Astrocyte (in vitro differentiated cells and primary cell): ENCODE results near the gene PSEN1. TPM values are rescaled to one million over a fixed set of nuclear protein-coding genes. Genes with fewer than 3 reads are reported as not detected.

ENCODE experiments used
- DNase-seq: peaks from one replicate; pipeline ENCODE4 v3.0.0-alpha.2; 2010; ENCODE audit warnings: low read depth
- FAIRE-seq: peaks from 2 replicates; lab custom pipeline; 2011; peaks lifted over from hg19 to GRCh38; lab: Jason Lieb, UNC
- H2AFZ ChIP-seq: 2 replicates; pipeline ENCODE4 v1.6.0; 2012; ENCODE audit warnings: low read depth, low read length, inconsistent platforms
- H3K27ac ChIP-seq: 2 replicates; pipeline ENCODE4 v1.5.1; 2011; ENCODE audit warnings: low read depth, low read length, inconsistent platforms
- H3K27me3 ChIP-seq: 2 replicates; pipeline ENCODE4 v1.6.0; 2011; ENCODE audit warnings: low read length, inconsistent platforms; ENCODE audit not compliant: insufficient read depth
- H3K36me3 ChIP-seq: 2 replicates; pipeline ENCODE4 v1.5.1; 2011; ENCODE audit warnings: low read length, inconsistent platforms; ENCODE audit not compliant: insufficient read depth
- H3K4me1 ChIP-seq: 2 replicates; pipeline ENCODE4 v1.5.1; 2011; ENCODE audit warnings: low read length, inconsistent platforms; ENCODE audit not compliant: insufficient read depth
- H3K4me2 ChIP-seq: 2 replicates; pipeline ENCODE4 v1.6.0; 2012; ENCODE audit warnings: low read length, inconsistent platforms
- H3K4me3 ChIP-seq: 2 replicates; pipeline ENCODE4 v1.5.1; 2011; ENCODE audit warnings: low read depth, mild to moderate bottlenecking, low read length, inconsistent platforms; ENCODE audit not compliant: insufficient read depth
- H3K79me2 ChIP-seq: 2 replicates; pipeline ENCODE4 v1.6.0; 2012; ENCODE audit warnings: mild to moderate bottlenecking, low read length, inconsistent platforms; ENCODE audit not compliant: insufficient read depth
- H3K9ac ChIP-seq: 2 replicates; pipeline ENCODE4 v1.6.0; 2012; ENCODE audit warnings: mild to moderate bottlenecking, low read length, inconsistent platforms
- H3K9me3 ChIP-seq: 2 replicates; pipeline ENCODE4 v1.5.1; 2012; ENCODE audit warnings: low read depth, mild to moderate bottlenecking, low read length, inconsistent platforms; ENCODE audit not compliant: insufficient read depth
- H4K20me1 ChIP-seq: 2 replicates; pipeline ENCODE4 v1.6.0; 2012; ENCODE audit warnings: low read length, inconsistent platforms; ENCODE audit not compliant: insufficient read depth
- H3K27ac Mint-ChIP-seq: one replicate; pipeline ENCODE4 v1.8.0; 2021; ENCODE audit warnings: mild to moderate bottlenecking, mixed read lengths; ENCODE audit not compliant: unreplicated experiment
- H3K27me3 Mint-ChIP-seq: one replicate; pipeline ENCODE4 v1.8.0; 2021; ENCODE audit warnings: low read depth, mixed read lengths; ENCODE audit not compliant: unreplicated experiment
- H3K36me3 Mint-ChIP-seq: one replicate; pipeline ENCODE4 v1.8.0; 2021; ENCODE audit warnings: low read depth, mixed read lengths; ENCODE audit not compliant: unreplicated experiment
- H3K4me1 Mint-ChIP-seq: one replicate; pipeline ENCODE4 v1.8.0; 2021; ENCODE audit warnings: low read depth, mixed read lengths; ENCODE audit not compliant: unreplicated experiment
- H3K4me3 Mint-ChIP-seq: one replicate; pipeline ENCODE4 v1.8.0; 2021; ENCODE audit warnings: mild to moderate bottlenecking, moderate library complexity, mixed read lengths; ENCODE audit not compliant: unreplicated experiment
- H3K9me3 Mint-ChIP-seq: one replicate; pipeline ENCODE4 v1.8.0; 2021; ENCODE audit warnings: mild to moderate bottlenecking, mixed read lengths; ENCODE audit not compliant: unreplicated experiment
- CTCF ChIP-seq: IDR thresholded peaks from 2 replicates; pipeline ENCODE4 v1.5.1; 2011; ENCODE audit warnings: low read depth, mild to moderate bottlenecking, inconsistent platforms, low read length, moderate library complexity; ENCODE audit not compliant: insufficient read depth
- EZH2 ChIP-seq: IDR thresholded peaks from 2 replicates; pipeline ENCODE4 v1.6.1; 2012; ENCODE audit warnings: mild to moderate bottlenecking, low read length, inconsistent platforms; ENCODE audit not compliant: insufficient read depth
- total RNA-seq: library from RNA; stranded (reverse); gene quantifications from 2 replicates; pipeline ENCODE4 v1.2.1, GENCODE V29; 2021

PSEN1 gene
- total RNA-seq, 1 donor from 2014 or later, result 89.5 TPM

DNA sequence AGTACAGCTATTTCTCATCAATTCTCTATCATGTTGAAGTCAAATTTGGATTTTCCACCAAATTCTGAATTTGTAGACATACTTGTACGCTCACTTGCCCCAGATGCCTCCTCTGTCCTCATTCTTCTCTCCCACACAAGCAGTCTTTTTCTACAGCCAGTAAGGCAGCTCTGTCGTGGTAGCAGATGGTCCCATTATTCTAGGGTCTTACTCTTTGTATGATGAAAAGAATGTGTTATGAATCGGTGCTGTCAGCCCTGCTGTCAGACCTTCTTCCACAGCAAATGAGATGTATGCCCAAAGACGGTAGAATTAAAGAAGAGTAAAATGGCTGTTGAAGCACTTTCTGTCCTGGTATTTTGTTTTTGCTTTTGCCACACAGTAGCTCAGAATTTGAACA lies 83.8 kb downstream of the PSEN1 start:
- Histone ChIP-seq H3K4me1 (peaks cover 6% of the 10 kb centered on the region), H3K9ac (no peak overlapping the region), H3K36me3 (peaks cover 16% of the 10 kb centered on the region), H3K4me3 (no peak overlapping the region), H3K27ac (no peak overlapping the region), H3K27me3 (no peaks in the 10 kb centered on the region), H4K20me1 (peaks cover 10% of the 10 kb centered on the region), H3K9me3 (no peaks in the 10 kb centered on the region), H3K79me2 (no peaks in the 10 kb centered on the region), H2AFZ (no peak overlapping the region), H3K4me2 (no peak overlapping the region)
- Mint-ChIP-seq H3K27me3 (no peaks in the 10 kb centered on the region), H3K27ac (no peak overlapping the region), H3K36me3 (peaks cover 44% of the 10 kb centered on the region), H3K4me1 (peaks cover 21% of the 10 kb centered on the region), H3K9me3 (no peaks in the 10 kb centered on the region), H3K4me3 (no peak overlapping the region)
- FAIRE-seq (no peak), DNase-seq (no peak)
- no peak for TF ChIP-seq EZH2
- TF ChIP-seq CTCF, result no peak

DNA sequence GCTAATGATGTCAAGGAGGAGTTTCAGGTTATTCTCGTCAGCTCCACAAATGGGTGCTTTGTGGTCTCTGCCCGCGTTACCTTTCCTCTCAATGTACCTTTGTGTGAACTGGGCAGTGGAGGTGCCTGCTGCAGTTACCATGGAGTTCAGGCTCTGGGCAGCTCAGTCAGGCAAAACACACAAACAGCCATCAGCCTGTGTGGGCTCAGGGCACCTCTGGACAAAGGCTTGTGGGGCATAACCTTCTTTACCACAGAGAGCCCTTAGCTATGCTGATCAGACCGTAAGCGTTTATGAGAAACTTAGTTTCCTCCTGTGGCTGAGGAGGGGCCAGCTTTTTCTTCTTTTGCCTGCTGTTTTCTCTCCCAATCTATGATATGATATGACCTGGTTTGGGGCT lies 84.3 kb downstream of the PSEN1 start:
- Histone ChIP-seq H2AFZ (no peak overlapping the region), H3K27ac (no peak overlapping the region), H3K36me3 (peaks cover 16% of the 10 kb centered on the region), H3K4me1 (peaks cover 6% of the 10 kb centered on the region), H3K4me2 (no peak overlapping the region), H3K9ac (no peak overlapping the region), H3K4me3 (no peak overlapping the region), H3K27me3 (no peaks in the 10 kb centered on the region), H3K9me3 (no peaks in the 10 kb centered on the region), H3K79me2 (no peaks in the 10 kb centered on the region), H4K20me1 (peaks cover 10% of the 10 kb centered on the region)
- FAIRE-seq (no peak), DNase-seq (no peak)
- Mint-ChIP-seq H3K27ac (no peak overlapping the region), H3K27me3 (no peaks in the 10 kb centered on the region), H3K4me1 (peaks cover 21% of the 10 kb centered on the region), H3K9me3 (no peaks in the 10 kb centered on the region), H3K4me3 (no peak overlapping the region), H3K36me3 (peaks cover 44% of the 10 kb centered on the region)
- no peak for TF ChIP-seq CTCF
- no peak for TF ChIP-seq EZH2

DNA sequence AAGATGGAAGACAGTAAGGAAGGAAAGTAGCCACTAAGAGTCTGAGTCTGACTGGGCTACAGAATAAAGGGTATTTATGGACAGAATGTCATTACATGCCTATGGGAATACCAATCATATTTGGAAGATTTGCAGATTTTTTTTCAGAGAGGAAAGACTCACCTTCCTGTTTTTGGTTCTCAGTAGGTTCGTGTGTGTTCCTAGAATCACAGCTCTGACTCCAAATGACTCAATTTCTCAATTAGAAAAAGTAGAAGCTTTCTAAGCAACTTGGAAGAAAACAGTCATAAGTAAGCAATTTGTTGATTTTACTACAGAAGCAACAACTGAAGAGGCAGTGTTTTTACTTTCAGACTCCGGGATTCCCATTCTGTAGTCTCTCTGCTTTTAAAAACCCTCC lies 85.6 kb downstream of the PSEN1 start:
- no peaks in the 10 kb centered on the region for H3K27me3 Mint-ChIP-seq
- peak; percentile 33 for DNase-seq
- H3K4me2 ChIP-seq, result peak overlapping the region; percentile 34

More for the DNA sequence above, 85.6 kb downstream of the PSEN1 start:
- no peak overlapping the region for H3K4me3 ChIP-seq
- H2AFZ ChIP-seq, result no peak overlapping the region
- peaks cover 21% of the 10 kb centered on the region for H3K4me1 Mint-ChIP-seq
- no peaks in the 10 kb centered on the region for H3K79me2 ChIP-seq
- H3K36me3 ChIP-seq, result peaks cover 16% of the 10 kb centered on the region
- H3K36me3 Mint-ChIP-seq, result peaks cover 42% of the 10 kb centered on the region
- peak overlapping the region; percentile 34 for H3K27ac Mint-ChIP-seq
- H3K4me3 Mint-ChIP-seq, result no peak overlapping the region
- H3K27ac ChIP-seq, result no peak overlapping the region
- no peak for FAIRE-seq
- TF ChIP-seq CTCF, result no peak
- TF ChIP-seq EZH2, result no peak
- H3K9ac ChIP-seq, result no peak overlapping the region
- H3K9me3 Mint-ChIP-seq, result no peaks in the 10 kb centered on the region
- H3K27me3 ChIP-seq, result no peaks in the 10 kb centered on the region
- H3K4me1 ChIP-seq, result peaks cover 6% of the 10 kb centered on the region
- peaks cover 10% of the 10 kb centered on the region for H4K20me1 ChIP-seq
- no peaks in the 10 kb centered on the region for H3K9me3 ChIP-seq
